ENCODE results near the gene AOPEP.

GRCh38 chr9:95018099-95018936 is 291.8 kb downstream of the AOPEP start:
- no peak for TF ChIP-seq CTCF (IDR thresholded peaks at IDR 0.05)
- peak in 2 of 3 donors; percentile 11 to 14 for TF ChIP-seq POLR2A (IDR thresholded peaks at IDR 0.05)
